GM12892 (cell line): ENCODE measurements around the gene EXOSC3.
"Not testable (repeated sequence)": the region's sequence is repeated elsewhere in the genome, so short reads cannot be mapped to it uniquely, and the experiment has no call there.

Source experiments
- DNase-seq: peaks from one replicate; pipeline ENCODE4 v3.0.0; 2011; ENCODE audit not compliant: insufficient read length
- FAIRE-seq: peaks from 2 replicates; lab custom pipeline; 2011; peaks lifted over from hg19 to GRCh38; lab: Jason Lieb, UNC
- POLR2A ChIP-seq: IDR thresholded peaks from 2 replicates; pipeline ENCODE4 v1.6.1; 2011; ENCODE audit warnings: low read depth, low read length, control low read depth
- POLR2AphosphoS5 ChIP-seq: IDR thresholded peaks from 2 replicates; pipeline ENCODE4 v1.6.1; 2011; ENCODE audit warnings: low read depth, low read length, control low read depth
- TAF1 ChIP-seq: IDR thresholded peaks from 2 replicates; pipeline ENCODE4 v1.6.1; 2011; ENCODE audit warnings: low read depth, mild to moderate bottlenecking, control low read depth, low read length, borderline replicate concordance

Gene EXOSC3

DNA sequence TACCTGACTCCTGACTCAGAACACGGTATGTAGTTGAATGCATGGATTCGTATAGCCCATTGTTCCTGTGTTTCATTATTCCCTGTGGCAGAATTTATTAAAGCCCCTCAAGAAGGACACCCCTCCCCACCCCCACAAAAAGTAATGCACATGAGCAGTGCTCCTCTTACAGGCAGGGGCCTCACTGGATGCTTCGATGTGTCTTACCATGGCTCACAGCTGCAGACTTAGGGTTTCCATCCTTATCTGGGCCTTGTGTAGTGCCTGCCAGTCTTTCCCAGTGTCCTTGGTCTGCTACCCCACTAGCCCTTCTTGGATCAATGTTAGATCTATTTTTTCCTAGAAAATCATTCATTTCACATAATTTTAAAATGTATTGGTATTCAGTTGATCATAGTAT lies 14.9 kb downstream of the EXOSC3 start:
- no peak for FAIRE-seq
- DNase-seq = no peak
- TF ChIP-seq POLR2AphosphoS5 = no peak
- TF ChIP-seq POLR2A = no peak

DNA sequence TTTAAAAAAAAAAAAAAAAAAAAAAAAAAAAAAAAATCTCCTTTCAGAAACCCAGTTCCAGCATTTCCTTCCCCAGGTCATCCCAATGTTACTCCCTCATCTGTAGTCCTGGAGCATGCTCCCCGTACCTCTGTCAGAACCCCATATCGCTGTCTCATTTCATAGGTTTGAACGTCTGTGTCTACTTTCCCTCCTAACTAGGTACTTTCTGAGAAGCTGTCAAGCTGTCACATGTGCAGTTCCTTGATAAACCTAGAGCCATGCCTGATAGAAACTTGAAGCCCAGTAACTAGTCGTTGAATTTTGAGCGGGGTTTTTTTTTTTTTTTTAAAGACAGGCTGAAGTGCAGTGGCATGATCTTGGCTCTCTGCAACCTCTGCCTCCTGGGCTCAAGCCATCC lies 15.6 kb downstream of the EXOSC3 start:
- FAIRE-seq = no peak
- no peak for TF ChIP-seq POLR2A
- no peak for DNase-seq

DNA sequence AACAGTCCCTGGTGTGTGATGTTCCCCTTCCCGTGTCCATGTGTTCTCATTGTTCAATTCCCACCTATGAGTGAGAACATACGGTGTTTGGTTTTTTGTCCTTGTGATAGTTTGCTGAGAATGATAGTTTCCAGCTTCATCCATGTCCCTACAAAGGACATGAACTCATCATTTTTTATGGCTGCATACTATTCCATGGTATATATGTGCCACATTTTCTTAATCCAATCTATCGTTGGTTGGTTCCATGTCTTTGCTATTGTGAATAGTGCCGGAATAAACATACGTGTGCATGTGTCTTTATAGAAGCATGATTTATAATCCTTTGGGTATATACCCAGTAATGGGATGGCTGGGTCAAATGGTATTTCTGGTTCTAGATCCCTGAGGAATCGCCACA lies 19.6 kb downstream of the EXOSC3 start:
- DNase-seq, FAIRE-seq: not testable (repeated sequence)

DNA sequence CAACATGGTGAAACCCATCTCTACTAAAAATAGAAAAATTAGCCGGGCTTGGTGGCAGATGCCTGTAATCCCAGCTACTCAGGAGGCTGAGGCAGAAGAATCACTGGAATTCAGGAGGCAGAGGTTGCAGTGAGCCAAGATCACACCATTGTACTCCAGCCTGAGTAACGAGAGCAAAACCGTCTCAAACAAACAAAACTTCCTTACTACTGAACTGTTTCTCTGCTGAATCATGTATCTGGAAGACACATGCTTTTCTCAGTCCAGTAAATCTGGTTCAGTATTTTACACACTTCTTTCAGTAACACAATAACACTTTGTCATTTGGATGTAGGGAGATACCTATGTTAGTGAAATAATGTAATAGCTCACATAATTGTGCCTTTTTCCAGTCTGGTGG lies 23.4 kb downstream of the EXOSC3 start:
- no peak for TF ChIP-seq TAF1
- TF ChIP-seq POLR2A = no peak
- no peak for TF ChIP-seq POLR2AphosphoS5
- no peak for DNase-seq
- FAIRE-seq = no peak

DNA sequence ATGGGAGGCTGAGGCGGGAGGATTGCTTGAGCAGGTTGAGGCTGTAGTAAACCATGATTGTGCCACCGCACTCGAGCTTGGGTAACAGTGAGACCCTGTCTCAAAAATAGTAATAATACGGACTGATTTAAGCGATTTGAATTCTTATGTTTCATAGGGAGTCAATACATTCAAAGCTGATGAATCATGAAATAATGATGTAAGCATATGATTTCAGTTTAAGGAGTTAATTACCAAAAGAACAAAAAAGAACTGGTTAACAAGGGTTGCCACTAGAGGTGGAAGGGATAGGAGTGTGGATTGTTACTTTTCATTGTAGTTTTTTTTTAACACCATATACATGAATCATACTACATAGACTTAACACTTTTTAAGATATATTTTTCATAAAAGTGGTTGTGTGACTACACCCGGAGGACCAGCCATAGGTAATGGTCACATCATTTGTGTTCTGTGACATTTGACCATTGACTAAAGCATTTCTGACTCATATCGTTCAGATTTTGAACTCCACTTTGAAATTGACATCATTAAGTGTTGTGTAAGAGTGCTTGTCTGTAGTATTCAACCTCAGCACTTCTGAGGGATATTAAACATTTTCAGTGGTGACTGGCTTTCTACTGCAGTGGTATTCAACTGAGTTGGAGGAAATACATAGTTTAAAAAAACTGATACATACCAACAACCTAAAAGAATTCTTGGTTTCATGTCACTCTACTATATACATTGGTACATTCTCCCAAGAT lies 24.3 kb downstream of the EXOSC3 start:
- DNase-seq (no peak), FAIRE-seq (no peak)
- TF ChIP-seq POLR2A = no peak
- TF ChIP-seq POLR2AphosphoS5 = no peak
- TF ChIP-seq TAF1 = no peak

DNA sequence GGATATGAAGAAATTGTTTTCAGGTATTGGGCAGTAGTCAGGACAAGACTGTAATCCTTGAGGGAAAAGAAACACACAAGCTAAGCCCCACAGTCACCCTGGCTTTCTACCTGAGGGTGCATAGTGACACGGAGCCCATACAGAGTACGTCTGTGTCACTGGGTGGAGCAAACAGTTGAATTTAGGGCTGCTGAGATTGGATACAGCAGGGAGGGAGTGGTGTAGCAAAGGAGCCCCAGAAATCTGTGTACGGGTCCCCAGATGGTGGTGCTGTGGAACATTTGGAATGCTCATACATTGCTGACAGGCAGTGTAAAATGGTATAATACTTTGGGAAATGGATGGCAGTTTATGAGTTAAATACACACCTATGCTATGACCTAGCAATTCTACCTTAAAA lies 26.1 kb downstream of the EXOSC3 start:
- TF ChIP-seq POLR2A (no peak), TAF1 (no peak), POLR2AphosphoS5 (no peak)
- FAIRE-seq (no peak), DNase-seq (no peak)

DNA sequence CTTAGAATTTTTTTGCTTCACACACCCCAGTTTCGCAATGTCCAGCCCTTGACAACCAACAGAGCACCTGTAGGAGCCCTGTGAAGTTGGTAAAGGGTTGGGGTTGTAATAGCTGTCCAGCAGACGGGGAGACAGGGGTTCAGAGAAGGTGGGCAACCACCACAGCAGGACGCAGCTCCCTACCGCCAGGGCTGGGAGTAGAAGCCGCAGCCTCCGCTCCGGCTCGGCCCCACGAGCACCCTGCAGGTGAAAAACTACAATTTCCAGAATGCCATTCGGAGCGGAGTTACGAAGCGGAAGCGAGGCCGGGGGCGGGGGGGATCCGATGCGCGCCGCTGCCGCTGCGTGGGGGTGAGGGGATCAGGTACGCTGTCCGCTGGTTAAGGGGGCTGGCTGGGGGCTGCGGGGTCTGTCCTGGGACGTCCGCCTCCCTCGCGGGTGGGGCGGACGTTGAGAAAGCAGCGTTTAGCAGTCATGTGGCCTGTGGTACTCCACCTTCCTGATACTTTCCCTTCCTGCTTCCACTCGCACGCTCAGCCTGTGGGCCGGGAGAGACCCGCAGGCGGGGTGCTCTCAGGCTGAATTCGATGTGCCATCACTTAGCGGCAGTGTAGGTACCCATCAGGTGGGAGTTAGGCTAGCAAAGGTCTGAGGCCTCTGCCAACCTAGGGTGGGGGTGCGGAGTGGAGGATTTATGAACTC lies 31.2 kb downstream of the EXOSC3 start, which contains the start of gene TRMT10B:
Gene TRMT10B, plus strand, starts transcription at position 317 of the 702 bp plus-strand sequence. CDS start 8,127 bp downstream, outside the sequence.
- DNase-seq (peak; percentile 81), FAIRE-seq (peak; percentile 89)
- 0 out of 2 replicates have a peak, but pooled peaks have one; percentile 13 for TF ChIP-seq TAF1
- TF ChIP-seq POLR2A = peak; percentile 67; the same call in 1 of the 2 replicates
- 0 out of 2 replicates have a peak, but pooled peaks have one; percentile 37 for TF ChIP-seq POLR2AphosphoS5

DNA sequence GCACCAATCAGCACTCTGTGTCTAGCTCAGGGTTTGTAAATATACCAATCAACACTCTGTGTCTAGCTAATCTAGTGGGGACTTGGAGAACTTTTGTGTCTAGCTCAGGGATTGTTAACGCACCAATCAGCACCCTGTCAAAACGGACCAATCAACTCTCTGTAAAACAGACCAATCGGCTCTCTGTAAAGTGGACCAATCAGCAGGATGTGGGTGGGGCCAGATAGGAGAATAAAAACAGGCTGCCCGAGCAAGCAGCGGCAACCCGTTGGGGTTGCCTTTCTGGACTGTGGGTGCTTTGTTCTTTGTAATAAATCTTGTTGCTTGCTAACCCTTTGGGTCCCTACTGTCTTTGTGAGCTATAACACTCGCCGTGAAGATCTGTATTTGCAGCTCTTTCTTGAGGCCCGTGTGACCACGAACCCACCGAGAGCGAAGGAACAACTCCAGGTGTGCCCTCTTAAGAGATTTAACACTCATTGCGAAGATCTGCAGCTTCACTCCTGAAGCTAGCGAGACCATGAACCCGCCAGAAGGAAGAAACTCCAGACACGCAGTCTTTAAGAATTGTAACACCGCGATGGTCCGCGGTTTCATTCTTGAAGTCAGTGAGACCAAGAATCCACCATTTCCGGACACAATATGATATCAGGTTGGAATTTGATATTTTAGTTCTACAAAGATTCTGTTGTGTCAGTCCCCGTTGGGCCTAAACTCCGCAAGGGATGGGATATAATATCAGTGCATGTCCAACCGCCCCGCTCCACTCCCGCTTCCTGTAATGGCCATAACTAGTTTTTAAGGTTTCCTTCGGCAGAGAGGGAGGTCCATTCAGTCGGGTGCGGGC lies 32.0 kb downstream of the EXOSC3 start:
- FAIRE-seq = no peak
- no peak for DNase-seq

DNA sequence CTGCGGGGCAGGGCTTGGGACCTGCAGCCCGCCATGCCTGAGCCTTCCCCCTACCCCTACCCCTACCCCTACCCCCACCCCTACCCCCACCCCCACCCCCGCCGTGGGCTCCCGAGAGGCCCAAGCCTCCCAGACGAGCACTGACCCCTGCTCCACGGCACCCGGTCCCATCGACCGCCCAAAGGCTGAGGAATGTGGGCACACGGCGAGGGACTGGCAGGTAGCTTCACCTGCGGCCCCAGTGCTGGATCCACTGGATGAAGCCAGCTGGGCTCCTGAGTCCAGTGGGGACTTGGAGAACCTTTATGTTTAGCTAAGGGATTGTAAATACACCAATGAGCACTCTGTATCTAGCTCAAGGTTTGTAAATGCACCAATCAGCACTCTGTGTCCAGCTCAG lies 32.8 kb downstream of the EXOSC3 start:
- FAIRE-seq, DNase-seq: not testable (repeated sequence)

More for the DNA sequence above, 32.0 kb downstream of the EXOSC3 start:
- TF ChIP-seq TAF1 = no peak
- no peak for TF ChIP-seq POLR2A
- TF ChIP-seq POLR2AphosphoS5 = no peak

DNA sequence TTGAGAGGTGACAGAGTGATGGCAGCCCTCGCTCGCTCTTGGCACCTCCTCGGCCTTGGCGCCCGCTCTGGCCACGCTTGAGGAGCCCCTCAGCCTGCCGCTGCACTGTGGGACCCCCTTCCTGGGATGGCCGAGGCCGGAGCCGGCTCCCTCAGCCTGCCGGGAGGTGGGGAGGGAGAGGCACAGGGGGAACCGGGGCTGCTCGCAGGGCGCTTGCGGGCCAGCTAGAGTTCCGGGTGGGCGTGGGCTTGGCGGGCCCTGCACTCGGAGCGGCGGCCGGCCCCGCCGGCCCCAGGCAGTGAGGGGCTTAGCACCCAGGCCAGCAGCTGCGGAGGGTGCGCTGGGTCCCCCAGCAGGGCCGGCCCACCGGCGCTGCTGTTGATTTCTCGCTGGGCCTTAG lies 33.2 kb downstream of the EXOSC3 start:
- FAIRE-seq, DNase-seq: not testable (repeated sequence)

DNA sequence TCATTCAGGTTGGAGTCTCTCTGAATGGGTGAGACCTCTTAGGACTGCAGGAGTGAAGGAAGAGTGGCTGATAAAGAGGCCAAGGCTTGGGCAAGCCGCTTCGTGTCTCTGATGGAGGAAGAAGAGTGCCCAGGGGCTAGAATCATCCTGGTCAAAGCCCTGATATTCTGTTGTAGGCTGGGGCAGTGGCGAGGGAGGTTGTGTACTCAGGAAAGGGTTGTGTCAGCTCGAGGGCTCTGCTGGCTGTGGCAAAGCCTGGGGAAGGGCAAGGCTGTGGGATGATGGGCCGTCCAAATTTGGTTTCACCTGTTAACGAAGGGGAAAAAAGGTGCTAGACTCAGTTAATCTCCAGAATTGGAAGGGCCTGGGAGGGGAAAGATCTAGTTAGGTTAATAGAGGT lies 33.7 kb downstream of the EXOSC3 start:
- FAIRE-seq = no peak
- DNase-seq = no peak
- TF ChIP-seq TAF1 = no peak
- TF ChIP-seq POLR2A = no peak
- no peak for TF ChIP-seq POLR2AphosphoS5

DNA sequence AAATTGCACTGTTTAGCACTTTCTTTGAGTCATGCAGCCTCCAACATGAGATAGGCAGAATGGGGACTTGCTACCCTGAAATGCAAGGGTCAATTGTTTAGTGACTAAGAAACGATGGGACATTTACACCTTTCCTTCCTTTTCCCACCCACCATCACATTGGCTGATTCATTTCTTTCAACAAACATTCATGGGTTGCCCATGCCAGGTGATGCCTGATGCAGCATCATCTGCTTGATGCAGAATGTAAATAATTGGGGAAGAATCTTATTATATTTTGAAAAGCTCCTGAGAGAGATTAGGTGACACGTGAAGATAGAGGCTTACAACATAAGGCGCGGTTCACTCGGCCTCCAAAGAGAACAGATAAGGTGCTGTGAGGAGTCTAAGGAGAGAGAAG lies 35.7 kb downstream of the EXOSC3 start:
- FAIRE-seq (no peak), DNase-seq (no peak)
- no peak for TF ChIP-seq POLR2A
- no peak for TF ChIP-seq POLR2AphosphoS5
- TF ChIP-seq TAF1 = no peak
